Epithelial cell of esophagus (primary cell): Measurements from ENCODE around the gene HCN1.

Experiments
- DNase-seq: peaks from one replicate; pipeline ENCODE4 v3.0.0; 2010; ENCODE audit warnings: low read depth
- H3K4me3 ChIP-seq: 2 replicates; pipeline ENCODE4 v1.5.1; 2011; ENCODE audit warnings: mild to moderate bottlenecking, low read length, control low read depth
- TF ChIP-seq, protein P1 (sequence below): IDR thresholded peaks from 2 replicates; pipeline ENCODE4 v1.5.1; 2011; ENCODE audit warnings: low read depth, mild to moderate bottlenecking, low read length, control low read depth, inconsistent platforms; ENCODE audit not compliant: insufficient read depth; ENCODE audit errors: missing control alignments

HCN1 gene

GRCh38 chr5:45252978-45253377, 443.2 kb downstream of the HCN1 start:
- DNase-seq: no peak
- no peak overlapping the region for H3K4me3 ChIP-seq
- TF ChIP-seq, protein P1, sequence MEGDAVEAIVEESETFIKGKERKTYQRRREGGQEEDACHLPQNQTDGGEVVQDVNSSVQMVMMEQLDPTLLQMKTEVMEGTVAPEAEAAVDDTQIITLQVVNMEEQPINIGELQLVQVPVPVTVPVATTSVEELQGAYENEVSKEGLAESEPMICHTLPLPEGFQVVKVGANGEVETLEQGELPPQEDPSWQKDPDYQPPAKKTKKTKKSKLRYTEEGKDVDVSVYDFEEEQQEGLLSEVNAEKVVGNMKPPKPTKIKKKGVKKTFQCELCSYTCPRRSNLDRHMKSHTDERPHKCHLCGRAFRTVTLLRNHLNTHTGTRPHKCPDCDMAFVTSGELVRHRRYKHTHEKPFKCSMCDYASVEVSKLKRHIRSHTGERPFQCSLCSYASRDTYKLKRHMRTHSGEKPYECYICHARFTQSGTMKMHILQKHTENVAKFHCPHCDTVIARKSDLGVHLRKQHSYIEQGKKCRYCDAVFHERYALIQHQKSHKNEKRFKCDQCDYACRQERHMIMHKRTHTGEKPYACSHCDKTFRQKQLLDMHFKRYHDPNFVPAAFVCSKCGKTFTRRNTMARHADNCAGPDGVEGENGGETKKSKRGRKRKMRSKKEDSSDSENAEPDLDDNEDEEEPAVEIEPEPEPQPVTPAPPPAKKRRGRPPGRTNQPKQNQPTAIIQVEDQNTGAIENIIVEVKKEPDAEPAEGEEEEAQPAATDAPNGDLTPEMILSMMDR: no peak

GRCh38 chr5:45252541-45252940, 443.6 kb downstream of the HCN1 start:
- TF ChIP-seq, protein P1: no peak
- H3K4me3 ChIP-seq: no peak overlapping the region
- no peak for DNase-seq

- TF ChIP-seq, protein P1: no peak
- H3K4me3 ChIP-seq: no peak overlapping the region
- DNase-seq: no peak
Measured at GRCh38 chr5:45225571-45226031, 470.6 kb downstream of the HCN1 start.

DNA sequence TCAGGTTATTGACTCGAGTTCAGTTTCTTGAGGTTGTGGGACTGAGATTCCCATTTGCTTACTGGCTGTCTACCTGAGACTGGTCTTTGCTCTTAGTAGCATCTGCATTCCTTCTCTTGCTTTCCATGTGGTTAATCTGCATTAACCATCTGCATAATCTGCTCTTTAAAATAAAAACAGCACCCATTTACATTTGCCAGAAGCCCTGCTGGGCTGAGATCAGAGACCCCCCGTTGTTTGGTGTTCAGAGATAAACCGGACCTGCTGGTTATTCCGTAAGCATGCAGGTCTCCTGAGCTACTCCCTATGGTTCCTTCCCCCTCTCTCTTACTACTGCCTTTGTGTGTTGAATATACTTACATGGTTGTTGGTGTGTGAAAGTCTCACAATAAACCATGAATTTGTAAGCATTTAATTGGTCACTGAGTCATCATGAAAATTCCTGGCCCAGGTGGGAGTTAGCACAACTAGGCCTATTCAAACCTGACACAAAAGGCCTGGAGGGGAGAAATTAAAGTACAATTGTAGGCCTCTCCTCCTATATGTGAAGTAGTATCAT, 490.7 kb downstream of the HCN1 start:
- H3K4me3 ChIP-seq: no peak overlapping the region
- no peak for DNase-seq
- TF ChIP-seq, protein P1: no peak
